Measurements from ENCODE around the gene GABRA1.

The GABRA1 gene

GRCh38 chr5:161847941-161848391 lies at the start of gene GABRA1:
GABRA1 (plus strand) TSS chr5:161848120; CDS start chr5:161850811, 2,691 bp downstream.
- DNase-seq = peak; percentile 5

- DNase-seq = no peak
Observed at GRCh38 chr5:161799316-161799715, 48.6 kb upstream of the GABRA1 start.

DNA sequence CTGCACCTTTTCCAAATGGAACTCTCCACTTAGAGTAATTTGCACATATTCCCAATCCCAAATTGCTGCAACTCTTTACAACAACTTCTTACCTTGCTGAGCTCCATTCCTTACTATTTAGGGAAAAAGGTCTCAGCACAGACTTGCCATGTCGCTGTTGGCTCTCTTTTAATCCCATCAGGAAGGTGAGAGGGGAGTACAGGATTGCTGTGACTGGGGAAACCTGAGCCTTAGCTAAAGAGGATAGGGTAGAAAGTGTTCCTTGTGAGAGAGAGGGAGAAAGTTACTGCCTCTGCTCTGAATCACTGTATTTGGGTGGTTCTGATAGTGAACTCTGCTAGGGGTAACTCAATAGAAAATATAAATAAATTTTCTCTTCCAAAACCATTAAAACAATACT lies 43.7 kb upstream of the GABRA1 start:
- DNase-seq = no peak

GRCh38 chr5:161846746-161847145 lies 1.2 kb upstream of the GABRA1 start:
- DNase-seq = no peak

- DNase-seq = no peak
Observed at GRCh38 chr5:161847447-161847846, 473 bp upstream of the GABRA1 start.

- DNase-seq = no peak
Observed at GRCh38 chr5:161850491-161850890, 2.6 kb downstream of the GABRA1 start.

DNA sequence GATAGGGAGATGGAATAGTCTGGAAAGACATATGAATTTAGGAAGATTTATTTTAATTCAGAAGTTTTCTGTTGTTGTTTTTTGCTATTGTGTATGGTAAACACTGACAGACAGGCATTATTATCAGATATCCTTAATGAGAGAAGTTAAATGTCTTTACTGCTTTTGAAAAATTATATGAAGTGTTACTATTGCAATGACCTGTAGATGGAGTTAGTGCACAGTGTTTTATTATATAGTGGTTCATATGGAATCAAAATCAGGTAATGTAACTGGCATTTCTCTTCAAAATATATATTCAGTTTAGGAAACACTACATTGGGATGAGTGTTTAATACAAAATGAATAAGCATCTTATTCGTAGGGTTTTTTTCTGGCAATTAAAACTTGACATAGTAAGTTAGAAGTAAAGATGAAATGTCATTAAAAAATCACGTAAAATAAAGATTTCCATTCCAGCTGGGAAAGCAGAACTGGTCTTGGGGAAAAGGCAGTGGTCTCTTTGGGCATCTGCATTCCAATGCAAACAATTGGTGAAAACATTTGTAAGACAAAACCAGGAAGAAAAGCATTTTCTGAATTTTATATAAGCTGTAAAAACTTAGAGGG lies 3.9 kb downstream of the GABRA1 start:
- DNase-seq = no peak

GRCh38 chr5:161857358-161857757 lies 9.4 kb downstream of the GABRA1 start:
- no peak for DNase-seq

DNA sequence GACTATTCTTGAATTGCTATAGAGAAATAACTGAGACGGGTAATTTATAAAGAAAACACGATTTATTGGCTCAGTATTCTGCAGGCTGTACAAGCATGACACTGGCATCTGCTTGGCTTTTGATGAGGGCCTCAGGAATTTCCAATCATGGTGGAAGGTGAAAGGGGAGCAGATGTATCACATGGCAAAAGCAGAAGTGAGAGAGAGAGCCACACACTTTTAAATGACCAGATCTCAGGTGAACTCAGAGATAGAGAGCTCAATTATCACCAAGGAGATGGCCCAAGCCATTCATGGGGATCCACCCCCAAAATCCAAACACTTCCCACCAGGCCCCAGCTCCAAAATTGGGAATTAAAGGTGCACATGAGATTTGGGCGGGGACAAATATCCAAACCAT lies 15.3 kb downstream of the GABRA1 start:
- no peak for DNase-seq

- DNase-seq = no peak
Observed at GRCh38 chr5:161863811-161864210, 15.9 kb downstream of the GABRA1 start.

- no peak for DNase-seq
Observed at GRCh38 chr5:161865510-161865909, 17.6 kb downstream of the GABRA1 start.

- no peak for DNase-seq
Observed at GRCh38 chr5:161889971-161890370, 42.1 kb downstream of the GABRA1 start.

GRCh38 chr5:161895514-161895913 lies 47.6 kb downstream of the GABRA1 start:
- no peak for DNase-seq

GRCh38 chr5:161897033-161897432 lies 49.1 kb downstream of the GABRA1 start:
- no peak for DNase-seq

DNA sequence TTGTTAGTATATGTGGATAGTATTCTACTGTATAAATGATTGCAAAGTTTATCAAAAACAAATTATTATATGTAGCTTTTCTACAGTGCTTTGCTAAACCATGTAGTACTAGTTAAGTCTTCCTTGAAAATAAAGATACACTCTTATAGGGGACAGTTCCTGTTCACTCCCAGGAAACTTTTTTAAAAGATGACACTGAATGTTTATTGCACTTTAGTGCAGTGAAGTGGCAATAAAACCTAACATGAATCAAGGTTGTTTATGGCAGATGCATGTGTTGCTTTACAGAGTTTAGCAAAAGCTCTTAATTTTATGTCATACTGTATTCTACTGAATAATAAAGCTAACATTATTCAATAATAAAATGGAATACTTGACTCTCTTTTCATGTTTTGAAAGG lies 51.7 kb downstream of the GABRA1 start:
- no peak for DNase-seq

GRCh38 chr5:161900981-161901380 lies 53.1 kb downstream of the GABRA1 start:
- DNase-seq = no peak

DNA sequence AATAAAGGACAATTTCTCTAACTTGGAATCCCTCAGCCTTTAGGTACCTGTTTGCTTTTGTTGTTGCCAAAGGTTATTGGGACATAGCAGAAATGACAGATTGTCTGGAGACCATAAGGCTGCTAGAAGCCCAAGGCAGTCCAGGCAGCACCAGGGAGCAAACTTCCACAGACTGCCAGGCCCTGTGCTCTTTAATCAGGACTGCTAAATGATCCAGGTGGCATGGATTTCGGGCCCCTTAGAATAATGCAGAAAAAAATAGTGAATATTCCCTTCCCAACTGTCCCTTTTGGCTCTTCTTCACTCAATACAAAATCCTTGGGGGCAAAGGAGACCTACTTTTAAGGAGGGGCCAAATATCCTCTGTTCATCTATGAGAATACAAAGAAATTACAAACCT lies 73.9 kb downstream of the GABRA1 start:
- DNase-seq = no peak

DNA sequence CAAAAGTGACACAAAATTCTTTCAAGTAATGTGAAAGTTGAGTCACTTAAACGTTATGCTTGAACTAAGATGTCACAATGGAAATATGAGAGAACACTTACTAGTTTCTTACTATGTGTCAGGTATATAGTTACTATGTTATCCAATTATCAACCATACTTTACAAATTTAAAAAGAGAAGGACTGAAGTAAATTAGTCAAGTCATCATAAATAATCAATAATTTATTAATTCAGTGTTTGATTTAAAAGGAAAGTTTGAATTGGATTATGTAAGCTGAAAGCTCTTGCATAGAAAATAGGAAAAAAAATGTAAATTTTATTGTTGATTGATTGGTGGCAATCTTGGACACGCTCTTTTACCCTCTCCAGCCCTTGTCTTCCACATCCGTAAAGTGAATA lies 76.3 kb downstream of the GABRA1 start:
- no peak for DNase-seq

DNA sequence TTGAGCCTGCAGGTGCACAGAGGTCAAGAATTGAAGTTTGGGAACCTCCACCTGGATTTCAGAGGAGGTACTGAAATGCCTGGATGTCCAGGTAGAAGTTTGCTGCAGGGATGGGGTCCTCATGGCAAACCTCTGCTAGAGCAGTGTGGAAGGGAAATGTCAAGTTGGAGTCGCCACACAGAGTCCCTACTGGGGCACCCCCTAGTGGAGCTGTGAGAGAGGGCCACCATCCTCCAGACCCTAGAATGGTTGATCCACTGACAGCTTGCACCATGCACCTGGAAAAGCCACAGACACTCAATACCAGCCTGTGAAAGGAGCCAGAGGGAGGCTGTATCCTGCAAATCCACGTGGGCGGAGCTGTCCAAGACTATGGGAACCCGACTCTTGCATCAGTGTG lies 78.0 kb downstream of the GABRA1 start:
- DNase-seq = no peak

GRCh38 chr5:161934486-161934885 lies 86.6 kb downstream of the GABRA1 start:
- no peak for DNase-seq

DNA sequence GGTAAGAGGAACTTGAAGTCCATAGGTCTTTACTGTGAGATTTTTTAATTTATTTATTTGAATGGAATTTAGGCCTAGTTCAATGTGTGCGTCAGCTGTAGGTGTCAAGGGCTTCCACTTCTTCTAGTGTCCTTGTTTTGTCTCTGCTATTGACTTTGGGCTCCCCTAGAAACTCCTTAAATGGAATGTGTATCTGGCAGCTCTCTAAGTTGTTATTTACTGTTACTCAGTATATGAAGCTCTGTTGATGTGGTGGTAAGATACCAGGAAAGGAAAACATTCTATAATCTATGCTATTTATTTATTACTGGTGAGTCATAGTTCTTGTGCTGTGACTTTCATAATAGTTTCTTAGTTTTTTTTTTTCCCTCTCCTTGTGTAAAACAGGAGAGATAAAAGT lies 97.1 kb downstream of the GABRA1 start:
- DNase-seq = no peak

GRCh38 chr5:161946911-161947310 lies 99.0 kb downstream of the GABRA1 start:
- no peak for DNase-seq
